HepG2 (cell line): ENCODE measurements around the gene PCGF2. TPM values are rescaled to one million over a fixed set of nuclear protein-coding genes. Genes with fewer than 3 reads are reported as not detected.

ENCODE experiments used
- ASH2L ChIP-seq: fragments of 300-600, 200-600 bp; sonication (generic); IDR thresholded peaks from 2 replicates; pipeline ENCODE4 v1.7.0; 2017; ENCODE audit warnings: low read depth, mild to moderate bottlenecking, moderate library complexity, mixed read lengths, low read length; ENCODE audit not compliant: insufficient read length
- CREB3 ChIP-seq: sonication (generic); formaldehyde crosslinking; IDR thresholded peaks from 2 replicates; pipeline ENCODE4 v1.5.0; 2020; ENCODE audit warnings: missing genetic modification reagents
- KAT2B ChIP-seq: fragments of 150-350 bp; IDR thresholded peaks from 2 replicates; pipeline ENCODE4 v1.6.1; 2014; ENCODE audit warnings: low read depth, low read length, borderline replicate concordance
- LRRFIP1 ChIP-seq: sonication (generic); formaldehyde crosslinking; conservative IDR thresholded peaks from 2 replicates; pipeline ENCODE4 v1.4.0; 2020; ENCODE audit warnings: missing genetic modification reagents
- NFAT5 ChIP-seq: sonication (generic); formaldehyde crosslinking; IDR thresholded peaks from 2 replicates; pipeline ENCODE4 v1.4.0; 2020; ENCODE audit warnings: missing genetic modification reagents
- NFKBIZ ChIP-seq: IDR thresholded peaks from 2 replicates; pipeline ENCODE4 v1.6.1; 2018; ENCODE audit warnings: missing genetic modification reagents, missing compliant biosample characterization
- POGZ ChIP-seq: sonication (generic); formaldehyde crosslinking; IDR thresholded peaks from 2 replicates; pipeline ENCODE4 v1.4.0; 2020; ENCODE audit warnings: mild to moderate bottlenecking, missing genetic modification reagents
- POLR2A ChIP-seq, 2 experiments: IDR thresholded peaks; 2 replicates each; pipeline ENCODE4 v1.6.1; 2011; ENCODE audit warnings: low read depth in 2 of 2, low read length in 2 of 2, mild to moderate bottlenecking in 1 of 2, moderate library complexity in 1 of 2; ENCODE audit not compliant: insufficient read depth in 1 of 2
- SALL1 ChIP-seq: sonication (generic); formaldehyde crosslinking; IDR thresholded peaks from 2 replicates; pipeline ENCODE4 v1.8.0; 2022; ENCODE audit warnings: mild to moderate bottlenecking, missing genetic modification reagents
- SP140L ChIP-seq: sonication (generic); formaldehyde crosslinking; IDR thresholded peaks from 2 replicates; pipeline ENCODE4 v1.4.0; 2020; ENCODE audit warnings: missing genetic modification reagents, borderline replicate concordance
- STAG1 ChIP-seq: sonication (generic); formaldehyde crosslinking; IDR thresholded peaks from 2 replicates; pipeline ENCODE4 v1.4.0; 2020; ENCODE audit warnings: missing genetic modification reagents
- SUZ12 ChIP-seq: fragments of 150-350 bp; IDR thresholded peaks from 2 replicates; pipeline ENCODE4 v1.6.1; 2014; ENCODE audit warnings: low read depth, low read length
- YEATS4 ChIP-seq: sonication (generic); formaldehyde crosslinking; IDR thresholded peaks from 2 replicates; pipeline ENCODE4 v1.4.0; 2020; ENCODE audit warnings: missing genetic modification reagents, borderline replicate concordance
- ZBTB34 ChIP-seq: sonication (generic); formaldehyde crosslinking; IDR thresholded peaks from 2 replicates; pipeline ENCODE4 v1.8.0; 2022; ENCODE audit warnings: mild to moderate bottlenecking, missing genetic modification reagents
- ZBTB38 ChIP-seq: sonication (generic); formaldehyde crosslinking; IDR thresholded peaks from 2 replicates; pipeline ENCODE4 v1.5.1; 2020; ENCODE audit warnings: mild to moderate bottlenecking, missing genetic modification reagents
- ZKSCAN5 ChIP-seq: sonication (generic); formaldehyde crosslinking; IDR thresholded peaks from 2 replicates; pipeline ENCODE4 v1.5.1; 2020; ENCODE audit warnings: mild to moderate bottlenecking, missing genetic modification reagents
- ZNF292 ChIP-seq: sonication (generic); formaldehyde crosslinking; IDR thresholded peaks from 2 replicates; pipeline ENCODE4 v1.8.1; 2022; ENCODE audit warnings: mild to moderate bottlenecking, low read depth, missing genetic modification reagents, borderline replicate concordance
- ZNF576 ChIP-seq: sonication (generic); formaldehyde crosslinking; IDR thresholded peaks from 2 replicates; pipeline ENCODE4 v1.4.0; 2020; ENCODE audit warnings: mild to moderate bottlenecking, missing genetic modification reagents
- ZSCAN20 ChIP-seq: sonication (generic); formaldehyde crosslinking; IDR thresholded peaks from 2 replicates; pipeline ENCODE4 v1.4.0; 2020; ENCODE audit warnings: missing genetic modification reagents, mild to moderate bottlenecking, borderline replicate concordance
- polyA plus RNA-seq, 8 experiments: library from polyadenylated mRNA; depleted of rRNA in 3 of 8; stranded (reverse) in 7 of 8; unstranded in 1 of 8; fragments of >200 nt; fragmentation: Illumina TruSeq in 4 of 8; extraction: Trizol in 4 of 8; gene quantifications; 2 replicates each; pipeline versions ENCODE4 v1.2.1 to v1.2.3, GENCODE V29; 2011 to 2016; ENCODE audit warnings: low read depth in 4 of 8, missing spikeins in 1 of 8, mixed read lengths in 1 of 8; ENCODE audit not compliant: insufficient read depth in 1 of 8
- total RNA-seq, 5 experiments: library from RNA; depleted of rRNA; stranded (reverse); fragments of >200 nt; fragmentation: Illumina TruSeq; extraction: Trizol; gene quantifications; 2 replicates each; pipeline ENCODE4 v1.2.3, GENCODE V29; 2016; ENCODE audit warnings: low read depth in 1 of 5

The PCGF2 gene
- total and polyA plus RNA-seq, 2 of the 13 experiments (the other 11 are each of a cell fraction or from before 2014, with no cell fraction given): 11.6 to 29.4 TPM

GRCh38 chr17:38749223-38750043 is 1.3 kb upstream of the PCGF2 start (continued):
- TF ChIP-seq CREB3 (no peak), ZBTB34 (CRISPR knock-in tag) (no peak), NFAT5 (no peak; the same call in none of the 2 replicates), SP140L (0 out of 2 replicates have a peak, but pooled peaks have one; percentile 11), SUZ12 (no peak), POGZ (CRISPR knock-in tag) (no peak), LRRFIP1 (CRISPR knock-in tag) (no peak), ASH2L (peak; percentile 60), ZNF292 (peak; percentile 50), ZSCAN20 (CRISPR knock-in tag) (peak; percentile 2; the same call in 1 of the 2 replicates), NFKBIZ (CRISPR knock-in tag) (0 out of 2 replicates have a peak, but pooled peaks have one; percentile 31), STAG1 (peak; percentile 19; the same call in 1 of the 2 replicates), ZBTB38 (no peak), SALL1 (peak; percentile 56), KAT2B (peak; percentile 47; the same call in 1 of the 2 replicates), ZNF576 (CRISPR knock-in tag) (no peak), ZKSCAN5 (CRISPR knock-in tag) (no peak; the same call in 1 of the 2 replicates), YEATS4 (CRISPR knock-in tag) (no peak), POLR2A (IDR thresholded peaks at IDR 0.05; ENCODE audit: insufficient read depth in 1 of 2, low read depth in 2 of 2, low read length in 2 of 2) (peak; percentile 84 to 96)
